SH-SY5Y (cell line): ENCODE measurements around the gene P3H2.

Experiments used
- GATA2 ChIP-seq: IDR thresholded peaks from 2 replicates; pipeline ENCODE4 v1.6.1; 2011; ENCODE audit warnings: mild to moderate bottlenecking, low read depth, low read length
- GATA3 ChIP-seq: IDR thresholded peaks from 2 replicates; pipeline ENCODE4 v1.6.1; 2011; ENCODE audit warnings: low read depth, mild to moderate bottlenecking, low read length, moderate library complexity

P3H2 gene

DNA sequence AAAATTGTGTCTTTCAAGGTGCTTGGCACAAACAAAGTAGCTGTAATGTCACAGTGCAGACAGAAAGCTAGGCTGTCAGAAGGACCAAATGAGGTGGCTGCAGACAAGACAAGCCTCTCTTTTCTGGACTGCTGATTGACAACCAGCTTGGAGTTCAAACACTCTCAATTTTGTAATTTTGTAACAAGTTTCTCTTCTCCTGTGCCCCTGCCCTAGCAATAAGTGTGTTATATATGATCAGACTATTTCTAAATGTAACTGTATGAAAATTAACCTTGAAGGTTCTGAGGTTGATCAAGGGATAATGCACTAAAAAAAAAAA is 172.0 kb downstream of the P3H2 start:
- TF ChIP-seq GATA3 (no peak), GATA2 (no peak)

DNA sequence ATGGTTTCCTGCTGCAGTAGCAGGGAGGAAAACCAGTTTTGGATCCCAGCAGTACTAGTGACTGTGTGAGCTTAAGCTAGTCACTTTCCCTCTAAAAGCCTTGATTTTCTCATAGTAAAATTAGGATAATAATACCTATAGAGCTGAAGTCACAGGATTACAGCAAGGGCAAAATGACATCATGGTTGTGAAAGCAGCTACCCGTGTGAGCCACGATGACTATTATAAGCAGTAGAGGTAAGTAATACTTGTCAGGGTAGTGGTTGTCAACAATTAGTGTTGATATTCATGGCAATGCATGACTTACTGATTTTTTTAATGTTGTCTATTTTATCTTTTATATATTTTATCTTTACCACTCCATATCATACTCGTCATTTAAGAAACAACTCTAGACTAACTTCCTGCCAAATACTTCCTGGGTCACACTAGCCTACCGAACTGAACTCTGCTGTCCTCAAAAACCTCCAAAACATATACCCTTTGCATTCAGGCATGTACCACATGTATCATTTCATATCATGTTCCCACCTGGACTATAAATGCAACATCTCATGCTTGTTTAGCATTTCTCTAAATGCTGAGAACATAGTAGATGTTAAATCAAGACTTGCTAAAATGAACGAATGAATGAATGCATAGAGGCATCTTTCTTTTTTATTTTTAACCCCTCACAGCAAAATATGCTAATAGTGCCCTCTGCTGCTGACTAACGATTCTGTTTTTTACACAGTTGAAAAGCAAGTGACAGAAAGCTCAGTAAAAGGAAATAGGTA is 172.6 kb downstream of the P3H2 start:
- no peak for TF ChIP-seq GATA3
- no peak for TF ChIP-seq GATA2

DNA sequence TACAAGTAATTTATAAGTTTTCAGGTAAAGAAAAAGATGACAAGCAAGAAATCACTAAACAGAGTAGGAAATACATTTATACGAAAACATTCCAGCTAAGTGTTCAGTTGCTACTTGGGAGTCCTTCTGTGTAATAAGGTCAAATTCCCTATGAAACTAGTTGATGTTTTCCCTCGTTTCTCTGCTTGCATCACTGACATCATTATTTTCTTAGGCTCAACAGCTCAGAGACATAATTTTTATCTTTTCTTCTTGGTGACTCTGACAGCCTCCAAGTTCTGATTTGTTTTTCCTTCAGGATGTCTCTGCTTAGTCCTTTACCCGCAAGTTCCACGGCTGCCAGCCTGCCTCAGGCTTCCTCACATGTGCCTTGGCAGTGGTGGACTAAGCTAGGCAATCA is 173.6 kb downstream of the P3H2 start:
- TF ChIP-seq GATA3 (no peak), GATA2 (no peak)

DNA sequence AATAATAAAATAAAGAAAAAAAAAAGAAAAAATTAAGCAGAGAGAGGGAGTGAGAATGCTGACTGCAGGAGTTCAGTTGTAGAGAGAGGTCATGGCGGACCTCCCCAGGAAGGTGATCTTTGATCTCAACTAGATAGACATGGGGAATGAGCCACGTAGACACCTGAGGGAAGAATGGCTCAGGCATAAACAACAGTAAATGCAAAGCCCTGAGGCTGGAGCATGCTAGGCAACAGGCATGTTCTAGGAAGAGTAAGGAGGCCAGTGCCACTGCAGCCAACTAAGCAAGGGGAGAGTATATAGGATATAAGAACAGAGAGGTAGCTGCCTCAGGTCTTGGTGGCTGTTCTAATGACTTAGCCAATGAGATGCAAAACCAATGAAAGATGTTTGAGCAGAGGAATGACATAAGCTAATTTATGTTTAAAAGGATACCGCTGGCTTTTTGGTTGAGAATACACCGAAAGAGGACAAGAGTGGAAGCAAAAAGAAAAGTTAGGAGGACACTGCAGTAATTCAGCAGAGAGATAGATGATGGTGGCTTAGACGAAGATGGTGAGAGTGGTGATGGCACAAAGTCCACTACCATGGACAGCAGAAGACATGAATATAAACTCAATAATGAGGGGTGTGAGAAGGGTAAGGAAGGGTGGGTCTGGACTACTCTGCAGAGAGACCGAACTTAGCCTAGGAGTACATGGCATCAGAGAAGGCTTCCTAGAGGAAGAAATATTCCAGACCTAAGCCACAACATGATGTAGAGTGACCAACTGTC is 174.6 kb downstream of the P3H2 start:
- no peak for TF ChIP-seq GATA3

DNA sequence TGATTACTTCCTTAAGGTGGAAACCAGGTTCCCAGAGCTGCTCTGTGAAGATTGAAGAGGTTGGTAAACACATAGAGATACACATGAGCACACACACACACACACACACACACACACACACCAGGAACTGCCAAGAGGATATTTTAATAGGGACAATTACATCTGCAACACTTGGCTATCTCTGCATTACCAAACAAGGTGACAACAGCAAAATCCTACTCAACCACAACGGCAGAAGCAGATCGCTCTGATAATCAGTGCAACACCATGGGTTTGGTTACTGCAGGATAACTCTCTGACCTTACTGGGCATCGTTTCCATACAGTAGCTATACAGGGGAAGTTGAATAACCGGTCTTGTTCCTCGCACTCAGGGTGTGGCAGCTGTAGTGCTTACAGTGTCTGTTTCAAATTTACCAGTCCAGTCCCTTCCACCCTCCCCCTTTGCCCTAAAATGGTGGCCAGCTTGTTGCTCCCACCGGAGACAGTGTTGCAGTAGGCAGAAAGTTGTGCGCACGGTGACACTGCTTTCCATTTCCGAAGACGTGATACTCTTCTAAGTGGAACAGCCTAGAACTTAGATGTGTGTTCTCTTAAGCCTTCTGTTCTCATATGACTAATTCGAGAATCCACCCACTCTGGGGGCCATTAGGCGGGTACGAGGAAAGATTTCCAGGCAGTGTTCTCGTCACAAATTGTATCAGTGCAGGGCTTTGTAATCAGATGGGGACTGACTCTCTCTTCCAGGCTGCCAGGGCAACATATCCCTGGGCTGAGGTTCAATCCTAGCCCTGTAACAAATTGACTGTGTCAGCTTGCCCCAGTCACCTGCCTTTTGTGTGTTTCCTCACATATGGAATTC is 176.2 kb downstream of the P3H2 start:
- TF ChIP-seq GATA2 (no peak), GATA3 (no peak)

DNA sequence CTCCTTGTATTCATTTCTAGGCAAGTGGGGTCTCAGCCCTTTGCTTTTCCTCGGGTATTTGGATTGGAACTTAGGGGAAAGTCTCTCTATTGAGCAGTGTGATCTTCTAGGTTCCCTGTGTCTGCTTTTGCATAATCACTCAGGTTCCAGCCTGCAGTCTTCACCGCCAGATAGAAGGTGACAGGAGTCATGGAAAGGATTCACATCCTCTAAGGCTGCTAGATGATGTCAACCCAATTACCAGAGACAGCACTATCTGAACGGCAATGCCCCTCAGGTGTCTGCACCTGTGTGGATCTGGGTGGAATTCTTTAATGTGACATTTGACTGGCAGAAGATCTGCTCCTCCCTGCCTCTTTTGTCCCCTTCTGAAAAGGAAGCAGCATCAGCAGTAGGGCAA is 177.7 kb downstream of the P3H2 start:
- TF ChIP-seq GATA2, result no peak
- TF ChIP-seq GATA3, result no peak

DNA sequence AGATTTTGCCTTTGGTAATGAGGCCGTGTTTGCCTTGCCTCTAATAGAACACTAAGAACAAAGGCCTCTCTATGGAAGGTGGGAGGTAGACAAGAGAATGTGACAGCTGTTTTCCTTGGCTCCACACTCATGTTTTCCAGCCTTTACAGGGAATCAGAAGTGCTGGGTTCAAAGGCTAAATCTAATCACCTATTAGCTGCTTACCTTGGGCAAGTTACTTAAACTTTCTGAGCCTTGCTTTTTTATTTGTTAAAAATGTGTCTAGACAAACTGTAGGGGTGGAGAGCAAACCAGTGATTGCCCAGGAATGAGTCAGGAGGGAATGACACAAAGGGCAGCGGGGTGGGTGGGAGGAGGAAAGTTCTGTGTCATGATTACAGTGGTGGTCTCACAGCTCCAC is 179.0 kb downstream of the P3H2 start:
- TF ChIP-seq GATA3, result no peak
- TF ChIP-seq GATA2, result no peak

DNA sequence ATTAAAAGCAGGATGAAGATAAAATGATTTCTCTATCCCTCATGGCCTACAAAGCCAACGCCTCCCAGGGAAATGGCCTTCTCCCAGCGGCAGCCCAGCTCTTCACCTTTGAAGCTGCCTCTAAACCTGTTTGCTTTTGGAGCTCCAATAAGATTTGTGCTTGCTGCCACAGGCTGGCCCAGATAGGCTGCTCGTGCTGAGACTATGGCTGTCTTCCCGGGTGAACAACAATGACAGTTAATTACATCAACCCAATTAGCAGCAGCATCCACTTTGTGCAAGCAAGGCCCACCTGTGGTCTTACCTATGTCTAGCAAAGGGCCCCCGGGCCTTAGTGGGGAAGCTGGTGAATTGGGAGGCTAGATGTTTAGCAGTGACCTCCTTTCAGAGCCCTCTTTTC is 179.6 kb downstream of the P3H2 start:
- TF ChIP-seq GATA2, result no peak
- no peak for TF ChIP-seq GATA3

DNA sequence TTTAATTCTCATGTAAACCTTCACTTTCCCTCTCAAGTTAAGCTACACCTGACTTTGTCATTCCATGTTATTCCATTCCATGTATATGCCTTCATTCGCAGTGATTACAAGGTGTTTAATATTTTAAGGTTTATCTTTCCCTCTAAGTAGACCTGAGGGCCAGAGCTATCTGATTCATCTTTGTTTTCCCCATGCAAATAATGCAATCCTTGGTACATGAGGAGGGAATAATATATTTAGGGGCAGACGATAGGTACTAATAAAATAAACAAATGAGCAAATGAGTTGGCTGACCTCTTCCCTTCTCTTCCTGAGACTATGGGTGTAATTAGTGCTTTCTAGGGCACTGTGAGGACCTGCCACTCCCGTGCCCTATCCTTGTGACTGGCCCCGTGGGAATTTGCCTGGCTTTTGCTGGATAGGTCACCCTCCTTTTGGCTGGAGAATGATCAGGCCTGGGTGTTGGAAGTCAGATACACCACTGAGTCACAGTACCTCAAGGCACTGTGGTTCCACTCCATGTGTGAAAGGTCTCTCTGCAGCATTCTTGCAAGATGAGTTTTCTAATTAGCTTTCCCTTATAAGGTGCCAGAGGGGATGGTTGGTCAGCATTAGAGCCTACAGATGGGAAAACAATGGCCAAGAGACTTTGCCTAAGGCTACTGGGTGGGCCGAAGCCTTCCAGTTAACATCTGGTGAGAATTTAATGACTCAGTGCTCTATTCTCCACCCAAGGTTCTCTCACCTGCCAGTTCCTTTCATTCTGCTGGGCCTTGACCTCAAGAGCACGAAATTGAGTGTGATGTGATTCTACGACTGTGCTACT is 183.2 kb downstream of the P3H2 start:
- TF ChIP-seq GATA2 (no peak), GATA3 (no peak)

DNA sequence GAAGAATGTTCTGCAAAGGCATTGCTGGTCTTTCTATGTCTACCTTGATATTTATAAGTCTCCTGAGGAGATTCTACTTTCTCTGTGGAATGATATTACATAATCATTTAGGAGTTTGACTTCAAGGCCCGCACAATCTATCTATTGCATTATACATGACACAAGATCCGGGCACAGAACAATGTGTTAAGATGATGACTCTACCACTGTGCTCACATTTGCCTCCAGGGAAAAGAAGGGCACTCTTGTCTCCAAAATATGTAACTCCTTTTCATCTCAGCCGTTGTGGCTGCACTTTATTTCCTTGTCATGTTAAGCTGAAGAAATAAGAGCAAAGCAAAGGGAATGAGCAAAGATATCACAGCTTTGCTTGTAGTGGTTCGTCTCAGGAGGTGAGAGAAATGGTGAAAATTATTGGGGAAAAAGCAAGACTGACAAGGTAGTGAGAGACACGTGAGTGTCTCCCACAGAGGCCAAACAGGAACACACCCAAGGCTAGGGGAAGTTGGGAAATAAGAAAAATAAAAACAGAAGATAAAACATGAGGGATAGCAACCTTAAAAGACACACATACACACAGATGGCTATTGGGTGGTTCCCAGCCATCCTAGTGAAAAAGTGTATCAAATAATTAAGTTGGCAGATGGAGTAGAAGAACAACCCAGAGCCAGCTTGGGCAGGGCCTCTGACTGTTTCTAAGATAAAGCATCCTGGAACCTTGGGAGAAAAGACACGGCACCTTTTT is 184.3 kb downstream of the P3H2 start:
- TF ChIP-seq GATA2, result no peak
- no peak for TF ChIP-seq GATA3

DNA sequence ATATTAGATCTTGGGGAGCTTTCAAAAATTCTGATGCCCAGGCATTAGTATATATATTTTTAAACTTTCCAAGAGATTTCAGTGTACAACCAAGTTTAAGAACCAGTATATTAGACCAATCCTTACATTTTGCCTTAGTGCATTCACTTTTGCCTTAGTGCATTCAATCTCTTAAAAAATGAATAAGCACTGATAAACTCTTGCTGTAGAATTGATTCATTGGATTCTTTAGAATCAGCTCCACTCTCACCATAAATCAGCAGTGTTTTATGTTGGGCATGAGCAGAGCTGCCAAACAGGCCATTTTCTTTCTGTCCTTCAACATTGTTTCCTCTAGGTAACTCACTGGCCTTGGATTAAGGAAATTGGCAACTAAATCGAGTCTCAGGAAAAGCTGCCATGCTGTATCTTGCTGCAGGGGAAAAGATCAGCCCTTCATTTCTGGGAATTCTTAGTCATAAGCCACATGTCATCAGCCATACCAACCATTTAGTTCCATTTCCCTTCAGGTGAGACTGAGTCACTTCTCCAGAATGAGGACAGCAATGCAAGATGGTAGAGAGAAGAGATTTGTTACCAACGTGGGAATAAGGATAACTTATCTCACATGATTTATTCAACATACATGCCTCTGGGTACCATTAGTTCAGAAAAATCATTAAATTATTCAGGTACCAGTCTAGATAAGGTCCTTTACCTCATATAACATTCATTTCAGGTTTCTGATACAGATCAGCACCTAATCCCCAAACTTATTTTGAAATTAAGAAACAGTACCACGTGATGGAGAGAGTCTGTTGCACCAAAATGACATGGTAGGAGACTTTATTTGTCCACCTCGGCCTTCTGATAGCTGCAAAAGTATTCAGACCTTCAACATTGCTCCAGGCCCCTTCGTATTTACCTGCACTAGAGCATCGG is 192.5 kb downstream of the P3H2 start:
- TF ChIP-seq GATA2, result no peak
- TF ChIP-seq GATA3, result no peak

DNA sequence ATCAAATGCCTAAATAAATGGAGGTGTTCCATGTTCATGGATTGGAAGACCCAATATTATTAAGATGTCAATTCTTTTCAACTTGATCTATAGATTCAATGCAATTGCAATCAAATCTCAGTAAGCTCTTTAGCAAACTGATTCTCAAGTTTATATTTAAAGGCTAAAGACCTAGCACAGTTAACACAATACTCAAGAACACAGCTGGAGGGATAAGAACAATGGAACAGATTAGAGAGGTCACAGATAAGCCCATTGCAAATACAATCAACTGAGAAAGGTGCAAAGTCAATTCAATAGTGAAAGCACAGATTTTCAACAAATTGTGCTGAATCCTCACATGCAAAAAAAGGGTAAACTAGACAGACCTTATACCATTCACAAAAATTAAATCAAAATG is 198.9 kb downstream of the P3H2 start:
- TF ChIP-seq GATA2, result no peak
- TF ChIP-seq GATA3, result no peak

DNA sequence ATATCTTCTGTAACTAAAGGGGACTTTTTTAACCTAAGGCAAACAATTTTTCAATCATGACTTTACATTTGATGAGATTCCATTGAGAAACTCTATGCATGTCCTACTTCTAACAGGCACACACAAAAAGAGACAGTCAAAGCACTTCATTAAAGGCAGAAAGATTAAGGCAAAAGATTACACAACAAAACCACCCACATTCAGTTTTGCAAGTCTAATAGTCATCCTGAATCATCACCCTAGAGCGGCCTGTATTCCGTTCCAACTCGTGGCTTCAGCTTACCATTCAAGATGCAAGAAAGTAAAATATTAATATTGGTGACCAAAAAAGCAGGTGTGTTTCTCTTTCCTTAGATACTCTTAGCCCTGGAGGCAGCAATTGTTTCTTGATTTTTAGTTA is 205.9 kb downstream of the P3H2 start:
- TF ChIP-seq GATA2, result no peak
